GM19023 (cell line): Measurements from ENCODE around the gene ARHGAP4.

Experiments
- ATAC-seq: cut with Tn5 transposase; IDR thresholded peaks from one replicate; pipeline ENCODE4 v1.9.1; 2021; ENCODE audit warnings: mild to moderate bottlenecking, moderate library complexity; ENCODE audit not compliant: unreplicated experiment

The ARHGAP4 gene

GRCh38 chrX:153964105-153964504 is 38.0 kb upstream of the ARHGAP4 start:
- no peak for ATAC-seq

- ATAC-seq: no peak
These were observed 37.5 kb upstream of the ARHGAP4 start for GRCh38 chrX:153963546-153963945.

- ATAC-seq: no peak
These were observed 35.2 kb upstream of the ARHGAP4 start for GRCh38 chrX:153961292-153961691.

GRCh38 chrX:153960786-153961185 is 34.7 kb upstream of the ARHGAP4 start:
- no peak for ATAC-seq

GRCh38 chrX:153960077-153960476 is 34.0 kb upstream of the ARHGAP4 start:
- no peak for ATAC-seq

- ATAC-seq: no peak
These were observed 33.6 kb upstream of the ARHGAP4 start for GRCh38 chrX:153959649-153960048.

GRCh38 chrX:153958605-153959004 is 32.5 kb upstream of the ARHGAP4 start:
- no peak for ATAC-seq

- ATAC-seq: no peak
These were observed 31.2 kb upstream of the ARHGAP4 start for GRCh38 chrX:153957224-153957623.

- no peak for ATAC-seq
These were observed 30.2 kb upstream of the ARHGAP4 start for GRCh38 chrX:153956044-153956907.

- ATAC-seq: no peak
These were observed 29.2 kb upstream of the ARHGAP4 start for GRCh38 chrX:153955228-153955732.

- ATAC-seq: no peak
These were observed 28.6 kb upstream of the ARHGAP4 start for GRCh38 chrX:153954558-153955227.

- ATAC-seq: no peak
These were observed 28.0 kb upstream of the ARHGAP4 start for GRCh38 chrX:153953892-153954557.

GRCh38 chrX:153953342-153953830 is 27.3 kb upstream of the ARHGAP4 start:
- ATAC-seq: peak; percentile 55

- no peak for ATAC-seq
These were observed 26.4 kb upstream of the ARHGAP4 start for GRCh38 chrX:153952373-153953026.

GRCh38 chrX:153951683-153952372 is 25.8 kb upstream of the ARHGAP4 start:
- ATAC-seq: no peak

- no peak for ATAC-seq
These were observed 24.1 kb upstream of the ARHGAP4 start for GRCh38 chrX:153950127-153950526.

GRCh38 chrX:153948847-153949805 is 23.1 kb upstream of the ARHGAP4 start:
- no peak for ATAC-seq

GRCh38 chrX:153948002-153948466 is 22.0 kb upstream of the ARHGAP4 start:
- ATAC-seq: no peak
